BLaER1 treated with 17β-estradiol and CSF1 and Interleukin-3, amounts not matched to agents 10 nM and 100 nM (cell line): ENCODE results near the gene FIBIN.
"Not testable (repeated sequence)": the region's sequence is repeated elsewhere in the genome, so short reads cannot be mapped to it uniquely, and the experiment has no call there.

Source experiments
- H3K27ac ChIP-seq, 11 experiments: shearing (Covaris generic); formaldehyde crosslinking; 2 replicates each; pipeline ENCODE4 v1.8.1; 2022
- H3K27me3 ChIP-seq, 11 experiments: shearing (Covaris generic); formaldehyde crosslinking; 2 replicates each; pipeline ENCODE4 v1.8.1; 2022
- H3K36me3 ChIP-seq, 11 experiments: shearing (Covaris generic); formaldehyde crosslinking; 2 replicates each; pipeline ENCODE4 v1.8.1; 2022
- H3K4me1 ChIP-seq, 10 experiments: shearing (Covaris generic); formaldehyde crosslinking; 2 replicates each; pipeline ENCODE4 v1.8.1; 2022
- H3K4me2 ChIP-seq, 11 experiments: shearing (Covaris generic); formaldehyde crosslinking; 2 replicates each; pipeline ENCODE4 v1.8.1; 2022
- H3K4me3 ChIP-seq, 10 experiments: shearing (Covaris generic); formaldehyde crosslinking; 2 replicates each; pipeline ENCODE4 v1.8.1; 2022
- H3K9ac ChIP-seq, 11 experiments: shearing (Covaris generic); formaldehyde crosslinking; 2 replicates each; pipeline ENCODE4 v1.8.1; 2022
- H3K9me3 ChIP-seq, 11 experiments: shearing (Covaris generic); formaldehyde crosslinking; replicated peaks in 1 of 11; 2 replicates each; pipeline ENCODE4 v1.8.1; 2022
- H4K20me1 ChIP-seq, 11 experiments: shearing (Covaris generic); formaldehyde crosslinking; 2 replicates each; pipeline ENCODE4 v1.8.1; 2022
- Cebpa-rat ChIP-seq, 11 experiments: shearing (Covaris generic); IDR thresholded peaks; 2 replicates each; pipeline ENCODE4 v1.8.1; 2022

Gene FIBIN

GRCh38 chr11:26994631-26995095, 751 bp downstream of the FIBIN start:
- H3K4me2 ChIP-seq, result no peak overlapping the region
- no peaks in the 10 kb centered on the region for H3K9me3 ChIP-seq
- TF ChIP-seq Cebpa-rat (IDR thresholded peaks at IDR 0.05), result no peak
- no peak overlapping the region for H3K27ac ChIP-seq
- no peaks in the 10 kb centered on the region for H3K36me3 ChIP-seq
- H3K9ac ChIP-seq, result no peak overlapping the region
- H3K4me1 ChIP-seq, result no peaks in the 10 kb centered on the region; a peak in 1 of 20 replicates
- H3K27me3 ChIP-seq, result no peaks in the 10 kb centered on the region
- no peaks in the 10 kb centered on the region for H4K20me1 ChIP-seq
- no peak overlapping the region for H3K4me3 ChIP-seq

DNA sequence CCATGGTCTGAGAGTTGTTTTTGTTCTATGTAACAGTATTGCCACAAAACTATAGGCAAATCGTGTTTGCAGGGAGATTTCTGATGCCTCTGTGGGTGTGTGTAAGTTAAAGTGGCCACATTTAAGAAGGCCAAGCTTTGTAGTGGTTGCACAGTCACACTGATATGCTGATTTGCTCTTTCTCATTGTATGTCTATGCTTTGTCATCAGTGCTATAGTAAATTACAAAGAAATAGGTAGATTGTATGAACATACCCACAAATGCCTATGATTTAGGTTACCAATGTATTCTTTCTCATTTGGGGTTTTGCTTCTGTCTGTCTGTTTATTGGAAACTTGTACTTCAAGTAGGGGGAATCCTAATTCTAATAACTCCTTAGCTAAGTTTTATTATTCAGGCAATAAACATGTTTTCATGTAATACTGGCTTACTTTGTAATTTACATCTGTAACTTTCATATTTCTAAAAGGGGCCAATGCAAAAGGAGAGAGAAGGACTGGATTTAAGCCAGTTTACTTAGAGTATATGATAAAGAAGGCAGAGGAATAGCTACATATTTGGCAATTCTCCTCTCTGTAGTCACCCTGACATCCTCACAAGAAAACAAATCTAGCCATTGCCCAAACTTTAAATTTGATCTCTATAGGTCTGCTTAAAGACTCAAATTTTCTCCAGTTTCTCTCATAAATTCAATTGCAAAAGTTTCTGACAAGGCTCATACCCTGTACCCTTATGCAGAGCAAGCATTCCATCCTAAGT, 2.0 kb downstream of the FIBIN start:
- no peak for TF ChIP-seq Cebpa-rat (IDR thresholded peaks at IDR 0.05)
- Histone ChIP-seq H3K27ac (no peak overlapping the region), H3K9ac (no peak overlapping the region), H3K9me3 (no peaks in the 10 kb centered on the region), H3K27me3 (no peaks in the 10 kb centered on the region), H3K4me2 (no peak overlapping the region), H3K4me3 (no peak overlapping the region), H3K4me1 (no peaks in the 10 kb centered on the region; a peak in 1 of 20 replicates), H3K36me3 (no peaks in the 10 kb centered on the region), H4K20me1 (no peaks in the 10 kb centered on the region)

- H3K9me3 ChIP-seq, result no peaks in the 10 kb centered on the region
- TF ChIP-seq Cebpa-rat (IDR thresholded peaks at IDR 0.05), result no peak
- no peaks in the 10 kb centered on the region for H3K36me3 ChIP-seq
- no peak overlapping the region for H3K4me3 ChIP-seq
- H3K27ac ChIP-seq, result no peak overlapping the region
- no peak overlapping the region for H3K9ac ChIP-seq
- no peaks in the 10 kb centered on the region for H4K20me1 ChIP-seq
- H3K4me1 ChIP-seq, result no peaks in the 10 kb centered on the region; a peak in 1 of 20 replicates
- no peaks in the 10 kb centered on the region for H3K27me3 ChIP-seq
- no peak overlapping the region for H3K4me2 ChIP-seq
Measured at GRCh38 chr11:26997378-26997777, 3.5 kb downstream of the FIBIN start.

- not testable (repeated sequence) for H4K20me1 ChIP-seq, H3K4me2 ChIP-seq, H3K4me3 ChIP-seq, H3K36me3 ChIP-seq, H3K9ac ChIP-seq, H3K4me1 ChIP-seq, H3K27ac ChIP-seq, H3K9me3 ChIP-seq, H3K27me3 ChIP-seq
Measured at GRCh38 chr11:27001136-27001730, 7.3 kb downstream of the FIBIN start.

DNA sequence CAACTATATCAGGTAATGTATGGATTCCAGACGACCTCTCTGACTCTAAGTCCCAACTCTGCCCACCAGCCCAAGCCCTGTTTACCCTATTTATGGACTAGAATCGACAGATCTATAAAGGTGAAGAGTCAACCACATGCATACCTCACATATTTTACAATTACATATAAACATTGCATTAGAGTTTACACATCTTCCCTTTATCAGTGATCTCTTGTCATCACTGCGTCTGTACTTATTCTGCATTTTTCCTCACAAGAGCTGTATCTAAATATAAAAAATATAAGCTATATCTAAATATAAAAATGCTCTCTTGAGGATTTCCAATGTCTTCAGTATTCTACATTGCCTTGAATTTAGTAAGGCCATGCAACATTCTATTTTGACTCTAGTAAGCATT, 8.5 kb downstream of the FIBIN start:
- Histone ChIP-seq H3K27me3 (no peaks in the 10 kb centered on the region), H3K4me1 (no peaks in the 10 kb centered on the region), H3K9ac (no peak overlapping the region), H4K20me1 (no peaks in the 10 kb centered on the region), H3K36me3 (no peaks in the 10 kb centered on the region), H3K4me3 (no peak overlapping the region), H3K27ac (no peak overlapping the region), H3K9me3 (no peaks in the 10 kb centered on the region), H3K4me2 (no peak overlapping the region)
- TF ChIP-seq Cebpa-rat (IDR thresholded peaks at IDR 0.05), result no peak

DNA sequence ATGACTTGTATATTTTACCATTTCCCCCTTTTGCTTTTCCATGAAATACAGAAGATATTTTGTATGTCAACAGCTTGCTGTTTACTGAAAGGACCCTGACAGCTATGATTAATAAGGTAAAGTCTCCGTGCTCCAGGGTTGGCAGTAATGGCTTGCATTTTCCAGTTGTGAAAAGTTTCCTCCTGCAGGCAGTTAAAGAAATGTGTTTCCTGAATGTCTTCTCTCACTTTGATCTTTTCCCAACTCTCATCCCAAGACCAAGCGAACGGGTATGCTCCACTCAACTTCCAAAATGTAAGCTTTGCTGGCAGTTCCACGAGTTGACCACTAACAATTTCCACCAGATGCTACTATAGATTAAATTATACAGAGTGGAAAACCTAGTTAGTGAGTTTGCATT, 8.9 kb downstream of the FIBIN start:
- H3K9me3 ChIP-seq, result no peaks in the 10 kb centered on the region
- no peak overlapping the region for H3K9ac ChIP-seq
- H3K27me3 ChIP-seq, result no peaks in the 10 kb centered on the region
- no peak for TF ChIP-seq Cebpa-rat (IDR thresholded peaks at IDR 0.05)
- no peak overlapping the region for H3K27ac ChIP-seq
- H3K4me3 ChIP-seq, result no peak overlapping the region
- H3K4me2 ChIP-seq, result no peak overlapping the region
- no peaks in the 10 kb centered on the region for H3K36me3 ChIP-seq
- H3K4me1 ChIP-seq, result no peaks in the 10 kb centered on the region
- H4K20me1 ChIP-seq, result no peaks in the 10 kb centered on the region

DNA sequence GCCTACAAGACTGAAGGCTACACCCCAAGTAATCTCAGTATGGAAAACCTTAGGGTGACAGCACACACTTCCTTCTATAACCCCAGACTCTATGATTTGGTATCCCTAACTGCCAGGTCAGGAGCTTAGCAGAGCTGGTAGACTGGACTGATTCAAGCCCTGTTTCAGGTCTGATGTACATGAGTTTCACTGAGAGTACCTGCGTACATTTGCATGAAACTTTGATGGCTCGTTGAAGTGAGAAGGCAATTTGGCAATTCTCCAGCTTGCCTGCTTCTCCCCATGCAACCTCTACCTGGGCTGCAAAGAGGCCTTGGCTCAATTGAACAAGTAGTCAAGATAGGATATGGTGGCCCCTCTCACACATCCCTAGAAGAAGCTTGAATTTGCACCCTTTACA, 10.2 kb downstream of the FIBIN start:
- no peaks in the 10 kb centered on the region for H3K4me1 ChIP-seq
- H3K4me2 ChIP-seq, result no peak overlapping the region
- no peaks in the 10 kb centered on the region for H3K9me3 ChIP-seq
- H3K27me3 ChIP-seq, result no peaks in the 10 kb centered on the region
- no peaks in the 10 kb centered on the region for H3K36me3 ChIP-seq
- H3K27ac ChIP-seq, result no peak overlapping the region
- H3K9ac ChIP-seq, result no peak overlapping the region
- no peak for TF ChIP-seq Cebpa-rat (IDR thresholded peaks at IDR 0.05)
- no peak overlapping the region for H3K4me3 ChIP-seq
- no peaks in the 10 kb centered on the region for H4K20me1 ChIP-seq

DNA sequence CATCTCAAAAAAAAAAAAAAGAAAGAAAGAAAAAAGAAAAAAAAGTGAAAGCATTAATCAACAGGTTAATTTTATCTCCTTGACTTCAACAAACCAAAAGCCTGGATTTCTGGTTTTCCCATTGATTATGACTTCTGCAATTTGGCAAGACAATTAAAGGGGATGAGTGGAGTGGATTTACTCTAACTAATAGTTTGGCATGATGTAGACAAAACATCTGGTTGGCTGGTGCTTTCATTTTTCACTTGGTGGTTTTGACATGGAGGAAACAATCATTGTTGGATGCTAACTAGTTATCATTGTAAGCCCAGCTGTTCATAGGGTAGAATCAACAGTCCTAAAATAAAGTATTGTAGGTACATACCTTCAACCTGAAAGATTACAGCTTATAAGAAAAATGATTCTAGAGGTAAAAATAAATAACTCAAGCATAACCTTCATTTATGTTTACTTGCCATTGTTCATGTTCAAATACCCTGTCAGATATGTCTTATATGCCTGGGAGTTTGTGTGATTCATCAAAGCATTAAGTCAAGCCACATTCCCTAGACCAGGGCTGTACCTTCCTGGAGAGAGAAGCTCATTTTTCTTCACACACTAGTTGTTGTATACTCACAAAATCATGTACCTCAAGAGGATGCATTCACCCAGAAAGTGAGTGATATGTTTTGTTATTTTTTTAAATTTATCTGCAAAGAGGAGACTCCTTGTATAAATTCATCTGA, 15.1 kb downstream of the FIBIN start:
- Histone ChIP-seq H3K36me3 (no peaks in the 10 kb centered on the region), H3K4me3 (no peak overlapping the region), H3K27ac (no peak overlapping the region), H3K27me3 (no peaks in the 10 kb centered on the region), H3K9me3 (no peaks in the 10 kb centered on the region), H3K4me1 (peaks cover 0 to 16% (median 4%) of the 10 kb centered on the region in 10 experiments; a peak in 9 of 20 replicates), H3K4me2 (no peak overlapping the region), H4K20me1 (no peaks in the 10 kb centered on the region), H3K9ac (no peak overlapping the region)
- no peak for TF ChIP-seq Cebpa-rat (IDR thresholded peaks at IDR 0.05)

- H3K9me3 ChIP-seq, result no peaks in the 10 kb centered on the region
- TF ChIP-seq Cebpa-rat (IDR thresholded peaks at IDR 0.05), result no peak
- H3K36me3 ChIP-seq, result no peaks in the 10 kb centered on the region
- peaks cover 0 to 16% (median 4%) of the 10 kb centered on the region in 10 experiments; a peak in 9 of 20 replicates for H3K4me1 ChIP-seq
- H3K4me3 ChIP-seq, result no peak overlapping the region
- no peaks in the 10 kb centered on the region for H3K27me3 ChIP-seq
- H4K20me1 ChIP-seq, result no peaks in the 10 kb centered on the region
- no peak overlapping the region for H3K27ac ChIP-seq
- H3K9ac ChIP-seq, result no peak overlapping the region
- peak overlapping the region in 4 of 11 experiments; percentile 9 to 38 (median 22); a peak in 5 of 22 replicates for H3K4me2 ChIP-seq
Measured at GRCh38 chr11:27011560-27012233, 17.8 kb downstream of the FIBIN start.
